Central memory CD8-positive, alpha-beta T cell (primary cell): ENCODE data around the gene XKR7.

Experiments
- ATAC-seq: fragments of 150-1000 bp; cut with Tn5 transposase; replicated peaks from 2 replicates; pipeline ENCODE4 v1.10.0; 2022; ENCODE audit warnings: mild to moderate bottlenecking, moderate FRiP score, moderate number of reproducible peaks; ENCODE audit not compliant: poor library complexity, severe bottlenecking; ENCODE audit errors: extremely low read depth
- DNase-seq, 2 donors: peaks; one replicate each; pipeline ENCODE4 v3.0.0; 2021; ENCODE audit warnings: low spot score in 2 of 2
- H3K27ac Mint-ChIP-seq: one replicate; pipeline ENCODE4 v1.8.0; 2022; ENCODE audit warnings: low read depth, mild to moderate bottlenecking, moderate library complexity, mixed read lengths
- H3K27me3 Mint-ChIP-seq: one replicate; pipeline ENCODE4 v1.8.0; 2022; ENCODE audit warnings: mixed read lengths
- H3K36me3 Mint-ChIP-seq: one replicate; pipeline ENCODE4 v1.8.0; 2022; ENCODE audit warnings: mild to moderate bottlenecking, moderate library complexity, mixed read lengths; ENCODE audit not compliant: insufficient read depth
- H3K4me1 Mint-ChIP-seq: one replicate; pipeline ENCODE4 v1.8.0; 2022; ENCODE audit warnings: mixed read lengths
- H3K4me3 Mint-ChIP-seq: one replicate; pipeline ENCODE4 v1.8.0; 2022; ENCODE audit warnings: mild to moderate bottlenecking, moderate library complexity, mixed read lengths
- H3K9me3 Mint-ChIP-seq: one replicate; pipeline ENCODE4 v1.8.0; 2022; ENCODE audit warnings: mixed read lengths

The XKR7 gene

GRCh38 chr20:31949877-31950646 lies 17.9 kb upstream of the XKR7 start:
- ATAC-seq: no peak
- DNase-seq: no peak
- Mint-ChIP-seq H3K4me1 (peaks cover 34% of the 10 kb centered on the region), H3K36me3 (peaks cover 30% of the 10 kb centered on the region), H3K4me3 (peak overlapping the region; percentile 1), H3K27ac (no peak overlapping the region), H3K9me3 (no peaks in the 10 kb centered on the region), H3K27me3 (peaks cover 10% of the 10 kb centered on the region)

DNA sequence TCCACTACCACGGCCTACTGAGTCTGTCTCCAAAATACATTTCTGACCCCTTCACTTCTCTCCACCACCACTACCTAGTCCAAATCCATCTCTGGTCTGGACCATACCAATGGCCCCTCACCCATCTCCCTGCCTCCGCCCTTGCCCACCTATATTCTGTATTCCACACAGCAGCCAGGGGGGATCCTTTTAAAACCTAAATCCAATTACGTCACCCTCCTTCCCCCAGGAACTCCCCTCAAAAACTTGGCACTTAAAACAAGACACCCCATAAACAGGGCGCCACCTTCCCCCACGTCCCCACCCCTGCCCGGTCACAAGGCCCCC lies 16.8 kb upstream of the XKR7 start:
- peak overlapping the region; percentile 99 for H3K4me3 Mint-ChIP-seq
- H3K4me1 Mint-ChIP-seq: peaks cover 34% of the 10 kb centered on the region
- H3K27ac Mint-ChIP-seq: peak overlapping the region; percentile 99
- peaks cover 22% of the 10 kb centered on the region for H3K36me3 Mint-ChIP-seq
- no peak for DNase-seq
- ATAC-seq: no peak
- no peaks in the 10 kb centered on the region for H3K9me3 Mint-ChIP-seq
- peaks cover 21% of the 10 kb centered on the region for H3K27me3 Mint-ChIP-seq

DNA sequence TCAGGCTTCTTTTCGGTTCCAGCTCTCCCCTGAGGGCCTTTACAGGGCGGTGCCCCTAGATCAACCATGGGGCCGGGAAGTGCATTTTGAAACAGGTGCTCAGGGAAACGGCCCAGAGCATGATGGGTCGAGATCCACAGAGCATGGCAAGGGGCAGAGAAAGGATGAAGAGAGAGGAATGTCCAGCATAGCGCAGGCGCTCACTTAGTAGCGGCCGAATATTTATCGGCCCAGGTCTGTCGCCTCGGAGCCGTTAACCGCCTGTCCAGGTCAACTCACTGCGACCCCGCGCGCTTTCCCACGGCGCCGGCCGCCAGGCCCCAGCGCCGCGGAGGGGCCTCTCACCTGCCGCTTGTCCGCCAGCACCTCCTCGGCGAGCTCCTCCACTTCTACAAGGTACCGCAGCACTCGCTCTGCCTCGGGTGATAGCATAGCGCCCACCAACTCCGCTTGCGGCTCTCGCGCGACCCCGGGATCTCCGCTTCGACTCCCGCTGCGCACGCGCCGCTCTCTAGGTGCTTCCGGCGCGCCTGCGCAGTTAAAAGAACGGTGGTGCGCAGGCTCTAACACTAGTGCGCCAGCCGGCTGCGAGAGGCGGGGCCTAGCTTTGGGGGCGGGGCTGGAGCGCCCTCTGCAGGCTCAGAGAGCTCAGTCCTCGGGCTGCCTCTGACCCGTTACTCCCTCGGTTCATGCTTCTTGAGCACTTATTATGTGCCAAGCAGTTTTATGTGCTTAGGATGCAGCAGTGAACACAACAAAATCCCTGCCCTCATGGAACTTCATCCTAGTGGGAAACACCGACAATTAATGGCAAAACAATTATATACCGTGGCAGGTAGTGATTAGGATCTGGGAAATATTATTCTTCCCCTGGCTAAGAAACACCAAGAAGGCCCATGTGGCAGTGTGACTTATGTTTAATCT lies 16.2 kb upstream of the XKR7 start, which contains the start of gene PDRG1:
Gene PDRG1 (minus strand): TSS at position 517 of the 924 bp plus-strand sequence. CDS start 85 bp downstream, at position 432.
- Mint-ChIP-seq H3K9me3 (no peaks in the 10 kb centered on the region), H3K4me3 (peak within 1 kb of the TSS; percentile 99), H3K27ac (peak within 1 kb of the TSS; percentile 99), H3K36me3 (peaks cover 16% of the 10 kb centered on the region), H3K27me3 (peaks cover 28% of the 10 kb centered on the region), H3K4me1 (peaks cover 34% of the 10 kb centered on the region)
- DNase-seq: peak; percentile 94 to 97
- ATAC-seq: peak; percentile 95

GRCh38 chr20:31953556-31954148 lies 14.3 kb upstream of the XKR7 start:
- Mint-ChIP-seq H3K27me3 (peaks cover 35% of the 10 kb centered on the region), H3K27ac (no peak overlapping the region), H3K4me3 (no peak overlapping the region), H3K36me3 (peaks cover 9% of the 10 kb centered on the region), H3K9me3 (no peaks in the 10 kb centered on the region), H3K4me1 (peaks cover 34% of the 10 kb centered on the region)
- no peak for ATAC-seq
- no peak for DNase-seq

GRCh38 chr20:31954500-31954899 lies 13.5 kb upstream of the XKR7 start:
- DNase-seq (no peak), ATAC-seq (no peak)
- Mint-ChIP-seq H3K36me3 (peaks cover 9% of the 10 kb centered on the region), H3K9me3 (no peaks in the 10 kb centered on the region), H3K4me1 (peaks cover 28% of the 10 kb centered on the region), H3K4me3 (no peak overlapping the region), H3K27ac (no peak overlapping the region), H3K27me3 (peaks cover 44% of the 10 kb centered on the region)

GRCh38 chr20:31956556-31957526 lies 11.1 kb upstream of the XKR7 start:
- peaks cover 67% of the 10 kb centered on the region for H3K27me3 Mint-ChIP-seq
- no peak overlapping the region for H3K4me3 Mint-ChIP-seq
- H3K36me3 Mint-ChIP-seq: peaks cover 2% of the 10 kb centered on the region
- ATAC-seq: no peak
- H3K9me3 Mint-ChIP-seq: no peaks in the 10 kb centered on the region
- no peak overlapping the region for H3K27ac Mint-ChIP-seq
- peaks cover 4% of the 10 kb centered on the region for H3K4me1 Mint-ChIP-seq
- no peak for DNase-seq

DNA sequence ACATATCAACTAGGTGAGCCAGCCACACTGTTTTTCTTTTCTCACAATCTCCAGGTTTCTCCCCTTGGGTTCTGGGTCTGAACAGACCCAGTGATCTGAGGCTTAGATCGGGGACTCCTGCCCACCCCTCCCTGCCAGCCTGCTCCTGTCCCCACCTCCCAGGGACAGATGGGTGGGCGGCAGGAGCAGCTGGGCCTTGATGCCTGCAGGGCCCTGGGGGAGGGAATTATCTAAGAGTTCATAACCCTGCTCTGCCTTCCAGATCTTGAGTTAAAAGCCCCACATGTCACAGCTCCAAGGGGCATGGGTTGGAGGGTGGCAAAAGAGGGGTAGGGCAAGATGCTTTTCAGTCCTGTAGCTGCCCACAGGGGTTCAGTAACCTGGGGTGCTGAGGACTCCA lies 5.2 kb upstream of the XKR7 start:
- Mint-ChIP-seq H3K27me3 (peaks cover 94% of the 10 kb centered on the region), H3K36me3 (no peaks in the 10 kb centered on the region), H3K4me3 (no peak overlapping the region), H3K9me3 (no peaks in the 10 kb centered on the region), H3K27ac (no peak overlapping the region), H3K4me1 (no peaks in the 10 kb centered on the region)
- ATAC-seq (no peak), DNase-seq (no peak)

DNA sequence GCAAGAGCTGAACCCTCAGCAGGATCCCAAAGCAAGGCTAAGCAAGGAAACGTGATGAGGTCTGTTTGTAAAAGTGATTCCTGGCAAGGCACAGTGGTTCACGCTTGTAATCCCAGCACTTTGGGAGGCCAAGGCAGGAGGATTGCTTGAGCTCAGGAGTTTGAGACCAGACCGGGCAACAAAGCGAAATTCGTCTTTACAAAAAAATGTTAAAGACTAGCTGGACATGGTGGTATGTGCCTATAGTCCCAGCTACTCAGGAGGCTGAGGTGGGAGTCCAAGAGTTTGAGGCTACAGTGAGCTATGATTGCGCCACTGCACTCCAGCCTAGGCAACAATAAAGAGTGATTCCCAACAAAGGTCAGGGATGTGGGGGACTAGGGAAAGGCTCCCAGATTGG lies 4.1 kb upstream of the XKR7 start:
- peaks cover 98% of the 10 kb centered on the region for H3K27me3 Mint-ChIP-seq
- ATAC-seq (no peak), DNase-seq (no peak)
- H3K9me3 Mint-ChIP-seq: no peaks in the 10 kb centered on the region
- no peak overlapping the region for H3K4me3 Mint-ChIP-seq
- H3K4me1 Mint-ChIP-seq: peaks cover 6% of the 10 kb centered on the region
- H3K36me3 Mint-ChIP-seq: peaks cover 2% of the 10 kb centered on the region
- H3K27ac Mint-ChIP-seq: no peak overlapping the region

DNA sequence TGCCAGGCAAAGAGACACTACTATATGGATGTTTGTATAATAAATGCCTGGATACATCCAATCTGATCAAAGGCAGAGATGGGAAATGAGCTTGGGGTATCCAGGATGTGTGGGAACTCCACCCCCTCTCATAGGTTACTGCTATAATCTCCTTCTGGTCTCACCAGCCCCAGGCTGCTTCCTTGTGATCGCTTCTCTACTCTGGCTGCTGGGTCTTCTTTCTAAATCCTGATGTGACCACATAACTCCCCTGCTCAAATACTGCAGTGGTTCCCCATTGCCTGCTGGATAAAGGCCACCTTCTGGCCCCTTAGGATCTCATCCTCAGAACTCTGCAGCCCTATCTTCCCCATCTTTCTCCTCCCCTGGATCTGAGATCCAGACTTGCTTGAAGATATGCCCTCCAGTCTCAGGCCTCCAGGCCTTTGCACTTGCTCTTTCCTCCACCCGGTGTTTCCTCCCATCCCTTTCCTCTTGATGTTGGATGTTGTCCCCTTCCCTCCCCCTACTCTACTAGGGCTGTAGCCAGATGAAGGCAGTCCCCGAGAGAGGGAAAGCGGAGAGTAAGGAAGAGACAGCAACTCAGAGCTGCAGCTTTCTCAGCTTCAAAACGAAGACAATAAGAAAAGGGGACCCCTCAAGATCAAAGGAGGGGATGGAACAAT lies 828 bp upstream of the XKR7 start:
- Mint-ChIP-seq H3K36me3 (peaks cover 4% of the 10 kb centered on the region), H3K4me3 (peak overlapping the region; percentile 80), H3K27ac (no peak overlapping the region), H3K9me3 (no peaks in the 10 kb centered on the region), H3K4me1 (peaks cover 6% of the 10 kb centered on the region), H3K27me3 (peaks cover 94% of the 10 kb centered on the region)
- ATAC-seq: no peak
- no peak for DNase-seq

- H3K4me1 Mint-ChIP-seq: peaks cover 6% of the 10 kb centered on the region
- H3K27me3 Mint-ChIP-seq: peaks cover 95% of the 10 kb centered on the region
- DNase-seq: peak; percentile 75 to 88
- H3K9me3 Mint-ChIP-seq: no peaks in the 10 kb centered on the region
- no peak overlapping the region for H3K27ac Mint-ChIP-seq
- peaks cover 4% of the 10 kb centered on the region for H3K36me3 Mint-ChIP-seq
- H3K4me3 Mint-ChIP-seq: peak overlapping the region; percentile 80
- ATAC-seq: peak; percentile 89
These were observed 558 bp downstream of the XKR7 start for GRCh38 chr20:31968291-31969126.

DNA sequence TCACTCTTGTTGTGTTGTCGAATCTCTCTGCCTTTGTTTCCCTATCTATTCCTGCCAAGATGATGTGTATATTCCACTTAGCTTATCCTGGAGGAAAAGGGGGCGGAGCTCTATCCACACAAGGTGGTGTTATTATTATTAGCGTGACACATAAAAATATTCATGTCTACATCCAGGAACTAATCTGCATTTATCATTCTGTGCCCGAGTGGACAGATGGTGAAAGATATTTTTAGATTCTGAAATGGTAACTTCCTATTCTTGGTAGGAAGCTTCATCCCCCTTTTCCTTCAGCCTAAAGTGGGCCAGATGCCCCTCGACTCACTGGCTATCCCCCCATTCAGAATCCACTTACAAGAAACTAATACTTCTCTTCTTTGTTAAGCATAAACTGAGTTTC lies 2.0 kb downstream of the XKR7 start:
- Mint-ChIP-seq H3K27me3 (peaks cover 95% of the 10 kb centered on the region), H3K27ac (no peak overlapping the region)
- ATAC-seq: no peak

More for the DNA sequence above, 2.0 kb downstream of the XKR7 start:
- no peak for DNase-seq
- peaks cover 6% of the 10 kb centered on the region for H3K4me1 Mint-ChIP-seq
- no peaks in the 10 kb centered on the region for H3K9me3 Mint-ChIP-seq
- H3K4me3 Mint-ChIP-seq: no peak overlapping the region
- peaks cover 4% of the 10 kb centered on the region for H3K36me3 Mint-ChIP-seq
